ENCODE measurements around the gene ROR1.

DNA sequence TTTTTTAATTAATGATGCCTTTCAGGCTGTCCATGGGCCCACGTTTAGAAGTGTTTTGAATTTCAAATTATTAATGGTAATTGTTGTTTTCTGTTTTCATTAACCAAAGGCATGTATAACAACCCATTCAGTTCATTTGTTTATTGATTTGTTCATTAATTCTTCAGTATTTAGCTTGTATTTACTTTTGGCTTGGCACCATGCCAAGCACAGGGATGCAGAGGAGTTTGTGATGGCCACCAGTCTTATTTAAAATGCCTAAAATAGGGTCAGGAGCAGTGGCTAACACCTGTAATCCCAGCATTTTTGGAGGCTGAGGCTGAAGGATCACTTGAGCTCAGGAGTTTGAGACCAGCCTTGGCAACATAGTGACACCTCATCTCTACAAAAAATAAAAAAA lies 75.3 kb downstream of the ROR1 start:
- TF ChIP-seq, protein P1, sequence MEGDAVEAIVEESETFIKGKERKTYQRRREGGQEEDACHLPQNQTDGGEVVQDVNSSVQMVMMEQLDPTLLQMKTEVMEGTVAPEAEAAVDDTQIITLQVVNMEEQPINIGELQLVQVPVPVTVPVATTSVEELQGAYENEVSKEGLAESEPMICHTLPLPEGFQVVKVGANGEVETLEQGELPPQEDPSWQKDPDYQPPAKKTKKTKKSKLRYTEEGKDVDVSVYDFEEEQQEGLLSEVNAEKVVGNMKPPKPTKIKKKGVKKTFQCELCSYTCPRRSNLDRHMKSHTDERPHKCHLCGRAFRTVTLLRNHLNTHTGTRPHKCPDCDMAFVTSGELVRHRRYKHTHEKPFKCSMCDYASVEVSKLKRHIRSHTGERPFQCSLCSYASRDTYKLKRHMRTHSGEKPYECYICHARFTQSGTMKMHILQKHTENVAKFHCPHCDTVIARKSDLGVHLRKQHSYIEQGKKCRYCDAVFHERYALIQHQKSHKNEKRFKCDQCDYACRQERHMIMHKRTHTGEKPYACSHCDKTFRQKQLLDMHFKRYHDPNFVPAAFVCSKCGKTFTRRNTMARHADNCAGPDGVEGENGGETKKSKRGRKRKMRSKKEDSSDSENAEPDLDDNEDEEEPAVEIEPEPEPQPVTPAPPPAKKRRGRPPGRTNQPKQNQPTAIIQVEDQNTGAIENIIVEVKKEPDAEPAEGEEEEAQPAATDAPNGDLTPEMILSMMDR (IDR thresholded peaks at IDR 0.05; ENCODE audit: borderline replicate concordance, extremely low read depth, low read length, poor library complexity, severe bottlenecking): no peak
- TF ChIP-seq EZH2 (IDR thresholded peaks at IDR 0.05; ENCODE audit: borderline replicate concordance, low read depth, low read length, severe bottlenecking): no peak
